ENCODE measurements around the gene FUCA1. TPM values are rescaled to one million over a fixed set of nuclear protein-coding genes. Genes with fewer than 3 reads are reported as not detected.
"Not testable (repeated sequence)": the region's sequence is repeated elsewhere in the genome, so short reads cannot be mapped to it uniquely, and the experiment has no call there.

Gene FUCA1
- polyA plus RNA-seq, result 10 to 100 TPM; 13.8 to 17.1 (median 14.5) TPM

DNA sequence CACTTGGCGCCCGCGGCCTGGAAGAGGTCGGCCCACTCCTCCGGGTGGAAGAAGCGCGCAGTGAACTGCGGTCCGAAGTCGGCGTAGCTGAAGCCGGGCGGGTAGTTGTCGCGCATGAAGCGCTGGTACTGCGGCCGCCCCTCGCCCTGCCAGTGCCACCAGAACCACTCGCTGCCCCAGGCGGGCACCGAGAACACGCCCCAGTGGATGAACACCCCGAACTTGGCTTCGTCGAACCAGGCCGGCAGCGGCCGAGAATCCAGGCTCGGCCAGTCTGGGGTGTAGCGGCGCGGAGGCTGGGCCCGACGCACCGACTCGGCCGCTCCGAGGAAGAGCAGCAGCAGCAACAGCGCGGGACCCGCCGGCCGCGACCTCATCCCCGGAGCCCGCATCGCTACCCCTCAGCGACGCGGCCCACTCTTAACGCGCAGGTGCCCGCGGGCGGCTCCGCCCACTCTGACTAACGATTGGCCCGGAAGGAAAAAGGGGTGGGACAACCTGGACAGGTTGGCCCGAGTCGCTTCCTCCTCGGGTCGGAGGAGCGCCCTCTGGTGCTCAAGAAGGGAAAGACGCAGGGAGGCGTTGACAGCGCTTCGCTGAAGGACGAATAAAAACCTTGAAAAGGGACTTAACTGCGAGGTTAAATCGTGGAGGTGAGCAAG, at the start of gene FUCA1:
Gene FUCA1, minus strand, starts transcription at position 396 of the 662 bp plus-strand sequence. Its CDS starts 4 bp downstream, at position 392.
- WGBS, 3 donors, result 0 to 1% (median 1%) methylated on average over 59 to 71 of the region's 71 CpGs

GRCh38 chr1:23916209-23917131, 48.4 kb upstream of the FUCA1 start:
- WGBS, 3 donors, result 31 to 49% (median 42%) methylated on average over 12 of the region's 12 CpGs
- H3K27ac ChIP-seq (ENCODE audit: low read depth, low read length), result no peak overlapping the region

More for the DNA sequence above, at the start of gene FUCA1:
- no peak within 1 kb of the TSS for H3K27ac ChIP-seq (ENCODE audit: low read depth, low read length)

DNA sequence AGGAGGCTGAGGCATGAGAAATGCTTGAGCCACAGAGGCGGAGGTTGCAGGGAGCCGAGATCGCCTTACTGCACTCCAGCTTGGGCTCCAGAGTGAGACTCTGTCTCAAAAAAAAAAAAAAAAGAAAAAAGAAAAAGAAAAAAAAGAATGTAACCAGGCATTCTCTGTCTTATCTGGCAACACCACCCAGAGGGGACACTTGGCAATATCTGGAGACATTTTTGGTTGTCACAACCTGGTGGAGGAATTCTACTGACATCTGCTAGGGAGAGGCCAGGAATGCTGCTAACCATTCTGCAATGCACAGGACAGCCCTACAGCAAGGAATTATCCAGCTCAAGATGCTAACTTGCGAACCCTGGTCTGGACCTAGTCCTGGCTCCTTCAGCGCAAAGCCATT, 47.4 kb upstream of the FUCA1 start:
- no peak overlapping the region for H3K27ac ChIP-seq (ENCODE audit: low read depth, low read length)
- WGBS, 3 donors, result 96 to 99% (median 97%) methylated on average over 5 of the region's 5 CpGs

DNA sequence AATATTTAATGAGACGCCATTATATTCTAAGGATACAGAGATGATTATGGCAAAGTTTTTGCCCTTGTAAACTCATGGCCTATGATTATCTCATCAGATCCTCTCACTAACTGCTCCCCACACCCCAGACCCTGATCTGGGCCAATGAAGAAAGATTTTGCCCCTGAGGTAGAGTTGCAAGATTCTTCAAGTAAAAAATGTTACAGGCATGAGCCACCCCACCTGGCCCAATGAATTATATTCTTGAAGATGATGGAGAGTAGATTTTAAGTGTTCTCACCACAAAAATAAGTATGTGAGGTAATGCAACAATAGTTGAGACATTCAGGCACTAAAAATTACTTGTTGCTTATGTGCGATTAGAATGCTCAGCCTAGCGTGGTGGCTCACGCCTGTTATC, 46.8 kb upstream of the FUCA1 start:
- no peak overlapping the region for H3K27ac ChIP-seq (ENCODE audit: low read depth, low read length)
- WGBS, 3 donors, result 97 to 98% (median 98%) methylated on average over 4 of the region's 4 CpGs

DNA sequence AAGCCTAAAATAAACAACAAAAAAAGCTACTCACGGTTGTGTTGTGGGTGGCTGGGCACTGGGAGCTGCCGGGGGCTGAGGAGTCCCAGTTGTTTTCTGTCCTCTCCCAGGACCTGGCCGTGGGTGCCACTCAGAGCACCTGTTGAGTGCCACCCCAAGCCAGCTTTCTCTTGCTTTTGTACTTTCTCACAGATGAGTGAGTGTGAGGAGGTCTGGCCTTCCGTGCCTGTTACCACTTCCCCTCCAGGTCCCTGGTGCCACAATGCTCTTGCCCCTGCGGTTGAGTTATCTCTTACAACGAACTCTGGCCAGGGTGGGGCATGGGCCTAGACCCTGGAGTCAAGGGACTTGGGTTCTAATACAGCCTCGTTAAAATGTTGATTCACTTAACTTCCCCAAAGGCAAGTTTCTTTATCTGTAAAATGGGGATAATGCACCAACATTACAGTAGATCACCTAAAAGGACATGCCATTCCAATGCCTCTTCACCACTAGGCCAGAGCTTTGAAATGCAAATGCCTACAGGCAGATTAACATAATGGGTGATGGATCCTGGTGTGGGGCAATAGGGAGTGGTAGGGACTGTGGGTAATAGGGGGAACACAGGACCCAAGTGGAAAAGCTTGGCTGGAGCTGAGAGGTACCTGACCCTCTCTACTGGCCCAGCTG, 45.3 kb upstream of the FUCA1 start, which contains the start of gene CNR2:
Gene CNR2, minus strand, starts transcription at position 151 of the 669 bp plus-strand sequence. CDS start 37,745 bp downstream, outside the sequence.
- no peak within 1 kb of the TSS for H3K27ac ChIP-seq (ENCODE audit: low read depth, low read length)
- 47 to 77% (median 63%) methylated on average over 7 of the region's 7 CpGs for WGBS, 3 donors

DNA sequence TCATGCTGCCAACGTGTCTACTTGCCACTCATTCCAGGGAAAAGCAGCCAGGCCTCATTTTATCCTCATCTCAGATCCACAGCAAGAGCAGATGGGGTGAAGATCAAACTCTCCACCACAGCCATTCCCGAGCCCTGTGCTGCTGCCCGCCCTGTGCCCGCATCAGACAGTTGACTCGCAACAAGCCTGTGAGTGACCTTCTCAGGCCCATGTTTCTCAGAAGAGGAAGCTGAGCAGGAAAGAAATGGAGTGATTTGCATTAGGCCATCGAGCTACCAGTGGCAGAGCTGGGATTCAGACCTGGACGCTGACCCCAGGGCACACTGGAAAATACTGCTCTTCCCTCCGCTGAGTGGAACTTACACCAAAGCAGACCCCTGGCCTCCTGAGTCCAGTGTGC, 43.8 kb upstream of the FUCA1 start:
- 77 to 82% (median 80%) methylated on average over 8 of the region's 8 CpGs for WGBS, 3 donors
- no peak overlapping the region for H3K27ac ChIP-seq (ENCODE audit: low read depth, low read length)

DNA sequence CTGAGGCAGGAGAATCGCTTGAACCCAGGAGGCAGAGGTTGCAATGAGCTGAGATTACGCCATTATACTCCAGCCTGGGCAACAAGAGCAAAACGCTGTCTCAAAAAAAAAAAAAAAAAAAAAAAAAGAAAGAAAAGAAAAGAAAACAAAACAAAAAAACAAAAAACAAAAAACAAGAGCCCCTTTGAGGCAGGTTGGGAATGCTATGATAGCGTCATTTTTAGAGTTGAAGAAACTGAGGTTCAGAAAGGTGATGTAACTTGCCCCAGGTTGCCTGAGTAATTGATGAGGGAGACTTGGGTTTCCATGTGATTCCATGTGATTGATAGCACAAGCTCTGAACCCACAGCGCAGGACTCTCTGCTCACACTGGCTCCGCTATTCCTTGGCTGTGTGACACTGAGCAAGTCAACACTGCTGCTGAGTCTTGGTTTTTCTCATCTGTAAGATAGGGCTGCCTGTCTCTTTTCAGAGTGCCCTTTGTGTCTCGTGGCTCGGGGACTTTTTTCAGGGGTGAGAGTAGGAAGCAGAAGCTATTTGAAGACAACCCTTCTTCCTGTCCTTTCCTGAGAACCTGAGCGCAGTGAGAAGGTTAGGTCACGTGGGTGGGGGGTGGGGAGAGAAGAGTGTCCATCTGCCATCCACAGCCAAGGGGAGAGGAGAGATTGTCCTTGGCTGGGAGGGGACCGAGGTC, 42.6 kb upstream of the FUCA1 start:
- WGBS, 3 donors, result 65 to 72% (median 66%) methylated on average over 11 of the region's 11 CpGs
- no peak overlapping the region for H3K27ac ChIP-seq (ENCODE audit: low read depth, low read length)

DNA sequence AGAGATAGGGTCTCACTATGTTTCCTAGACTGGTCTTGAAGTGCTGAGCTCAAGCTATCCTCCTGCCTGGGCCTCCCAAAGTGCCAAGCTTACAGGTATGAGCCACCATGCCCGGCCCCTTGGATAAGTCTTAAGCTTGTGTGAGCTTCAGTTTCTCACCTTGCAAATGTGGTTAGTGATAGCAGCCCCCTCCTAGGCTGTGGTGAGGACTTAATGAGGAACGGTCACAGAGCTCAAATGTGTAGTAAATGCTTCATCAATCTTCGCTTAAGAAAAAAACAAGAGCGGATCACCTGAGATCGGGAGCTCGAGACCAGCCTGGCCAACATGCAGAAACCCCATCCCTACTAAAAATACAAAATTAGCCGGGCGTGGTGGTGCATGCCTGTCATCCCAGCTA, 42.1 kb upstream of the FUCA1 start:
- H3K27ac ChIP-seq (ENCODE audit: low read depth, low read length), result no peak overlapping the region
- WGBS, 3 donors, result 92 to 94% (median 92%) methylated on average over 8 of the region's 8 CpGs

GRCh38 chr1:23909412-23909811, 41.3 kb upstream of the FUCA1 start:
- H3K27ac ChIP-seq (ENCODE audit: low read depth, low read length), result no peak overlapping the region
- 62 to 80% (median 67%) methylated on average over 10 of the region's 10 CpGs for WGBS, 3 donors

DNA sequence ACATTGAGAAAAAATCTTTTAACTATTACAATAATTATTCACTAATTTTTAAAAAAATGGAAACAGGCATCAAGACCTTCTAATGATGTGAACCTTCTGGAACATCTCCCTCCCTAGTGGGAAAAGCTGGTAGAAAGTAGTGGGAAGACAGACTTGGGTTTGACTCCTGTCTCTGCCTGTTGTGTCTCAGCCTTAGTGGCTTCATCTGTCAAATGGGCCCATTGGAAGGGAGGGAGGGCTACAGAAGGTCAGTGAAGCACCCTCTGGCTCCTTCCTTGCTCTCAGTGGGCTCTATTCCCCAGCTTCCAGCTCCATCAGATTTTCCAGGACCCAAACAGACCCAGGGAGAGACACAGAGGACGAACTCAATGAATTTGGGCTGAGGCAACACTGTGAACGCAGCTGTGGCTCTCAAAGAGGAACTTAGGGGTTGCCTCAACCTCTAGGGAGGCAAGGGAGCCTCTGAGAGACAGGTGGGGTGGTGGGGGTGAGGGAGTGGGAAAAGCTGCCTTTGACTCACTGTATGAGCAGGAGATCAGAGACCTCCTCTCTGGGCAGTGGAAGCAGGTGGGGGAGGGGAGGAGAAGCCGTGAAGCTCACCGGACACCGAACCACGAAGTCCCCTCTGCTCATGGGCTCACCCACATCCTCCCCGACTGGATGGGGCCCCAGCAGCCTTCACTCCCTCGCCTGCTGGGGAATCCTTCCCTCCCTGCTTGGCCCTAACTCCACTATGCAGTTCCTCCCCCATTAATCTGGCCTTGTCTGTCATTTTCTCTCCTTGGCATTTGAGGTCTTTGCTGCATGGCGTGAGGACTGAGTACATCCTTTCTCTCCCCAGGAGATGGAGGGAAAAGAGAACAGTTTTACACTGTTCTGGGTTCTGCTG, 40.6 kb upstream of the FUCA1 start:
- 13 to 49% (median 26%) methylated on average over 9 of the region's 9 CpGs for WGBS, 3 donors
- no peak overlapping the region for H3K27ac ChIP-seq (ENCODE audit: low read depth, low read length)

DNA sequence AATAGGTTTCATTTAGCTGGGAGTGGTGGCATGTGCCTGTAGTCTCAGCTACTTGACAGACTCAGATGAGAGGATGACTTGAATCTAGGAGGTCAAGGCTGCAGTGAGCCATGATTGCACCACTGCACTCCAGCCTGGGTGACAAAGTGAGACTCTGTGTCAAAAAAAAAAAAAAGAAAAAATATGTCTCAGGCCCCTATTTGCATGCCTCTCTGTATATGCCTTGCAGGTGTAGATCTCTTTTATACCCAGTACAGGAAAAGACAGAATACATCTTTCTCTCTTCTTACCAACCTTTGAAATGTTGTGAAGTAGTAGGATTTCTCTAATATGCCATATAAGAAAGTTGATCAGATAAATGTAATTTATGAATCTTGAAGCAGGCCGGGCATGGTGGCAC, 38.6 kb upstream of the FUCA1 start:
- 78 to 95% (median 83%) methylated on average over 1 of the region's 1 CpG for WGBS, 3 donors
- H3K27ac ChIP-seq (ENCODE audit: low read depth, low read length), result no peak overlapping the region

DNA sequence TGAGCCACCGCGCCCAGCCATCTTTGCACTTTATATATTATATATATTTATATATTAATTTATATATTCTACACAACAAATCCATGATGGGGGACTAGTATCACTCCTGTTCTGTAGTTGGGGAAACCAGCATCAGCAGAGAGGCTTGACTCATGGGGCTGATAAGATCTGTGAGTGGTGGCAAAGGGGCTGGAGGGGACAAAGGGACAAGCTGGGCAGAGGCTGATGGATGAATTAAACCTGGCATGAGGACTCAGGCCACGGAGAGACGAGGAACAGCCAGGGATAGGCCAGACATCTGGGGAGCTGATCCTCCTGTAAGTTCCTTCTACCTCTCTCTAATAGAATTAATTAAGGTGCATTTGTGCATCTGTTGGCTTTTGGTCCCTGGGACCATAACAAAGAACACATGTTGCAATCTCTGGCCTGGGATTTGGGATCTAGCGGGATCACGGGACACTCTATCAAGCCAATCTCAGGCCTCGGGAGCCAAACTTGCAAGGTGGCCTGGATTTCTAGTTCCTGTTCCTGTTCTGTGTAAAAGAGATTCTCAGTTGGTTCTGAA, 37.5 kb upstream of the FUCA1 start:
- no peak overlapping the region for H3K27ac ChIP-seq (ENCODE audit: low read depth, low read length)

DNA sequence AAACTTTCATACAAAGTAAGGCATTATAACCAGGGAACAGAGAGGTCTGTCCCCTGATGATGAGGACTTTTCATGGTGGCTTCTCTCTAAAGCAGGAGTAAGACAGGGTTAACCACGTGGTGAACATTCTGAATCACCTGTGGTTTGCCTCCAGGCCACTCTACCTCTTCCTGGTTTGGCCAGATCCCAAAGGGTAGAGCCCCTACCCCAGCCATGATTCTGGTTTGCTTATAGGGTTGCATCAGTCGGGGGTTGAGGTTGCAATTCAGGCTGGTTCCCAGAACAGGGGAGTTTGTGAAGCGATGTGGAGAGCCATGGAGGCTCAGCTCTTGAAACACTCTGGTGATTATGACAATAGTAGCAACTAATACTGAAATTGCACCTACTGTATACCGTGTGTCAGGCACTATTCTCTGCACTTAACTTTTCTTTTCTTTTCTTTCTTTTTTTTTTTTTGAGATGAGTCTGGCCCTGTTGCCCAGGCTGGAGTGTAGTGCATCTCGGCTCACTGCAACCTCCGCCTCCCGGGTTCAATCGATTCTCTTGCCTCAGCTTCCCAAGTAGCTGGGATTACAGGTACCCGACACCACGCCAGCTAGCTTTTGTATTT, 36.8 kb upstream of the FUCA1 start:
- WGBS, 3 donors, result 82 to 87% (median 83%) methylated on average over 10 of the region's 10 CpGs
- no peak overlapping the region for H3K27ac ChIP-seq (ENCODE audit: low read depth, low read length)

More for the DNA sequence above, 37.5 kb upstream of the FUCA1 start:
- 83 to 92% (median 90%) methylated on average over 7 of the region's 7 CpGs for WGBS, 3 donors

GRCh38 chr1:23903754-23904153, 35.7 kb upstream of the FUCA1 start:
- no peak overlapping the region for H3K27ac ChIP-seq (ENCODE audit: low read depth, low read length)
- 75 to 80% (median 78%) methylated on average over 6 of the region's 6 CpGs for WGBS, 3 donors

DNA sequence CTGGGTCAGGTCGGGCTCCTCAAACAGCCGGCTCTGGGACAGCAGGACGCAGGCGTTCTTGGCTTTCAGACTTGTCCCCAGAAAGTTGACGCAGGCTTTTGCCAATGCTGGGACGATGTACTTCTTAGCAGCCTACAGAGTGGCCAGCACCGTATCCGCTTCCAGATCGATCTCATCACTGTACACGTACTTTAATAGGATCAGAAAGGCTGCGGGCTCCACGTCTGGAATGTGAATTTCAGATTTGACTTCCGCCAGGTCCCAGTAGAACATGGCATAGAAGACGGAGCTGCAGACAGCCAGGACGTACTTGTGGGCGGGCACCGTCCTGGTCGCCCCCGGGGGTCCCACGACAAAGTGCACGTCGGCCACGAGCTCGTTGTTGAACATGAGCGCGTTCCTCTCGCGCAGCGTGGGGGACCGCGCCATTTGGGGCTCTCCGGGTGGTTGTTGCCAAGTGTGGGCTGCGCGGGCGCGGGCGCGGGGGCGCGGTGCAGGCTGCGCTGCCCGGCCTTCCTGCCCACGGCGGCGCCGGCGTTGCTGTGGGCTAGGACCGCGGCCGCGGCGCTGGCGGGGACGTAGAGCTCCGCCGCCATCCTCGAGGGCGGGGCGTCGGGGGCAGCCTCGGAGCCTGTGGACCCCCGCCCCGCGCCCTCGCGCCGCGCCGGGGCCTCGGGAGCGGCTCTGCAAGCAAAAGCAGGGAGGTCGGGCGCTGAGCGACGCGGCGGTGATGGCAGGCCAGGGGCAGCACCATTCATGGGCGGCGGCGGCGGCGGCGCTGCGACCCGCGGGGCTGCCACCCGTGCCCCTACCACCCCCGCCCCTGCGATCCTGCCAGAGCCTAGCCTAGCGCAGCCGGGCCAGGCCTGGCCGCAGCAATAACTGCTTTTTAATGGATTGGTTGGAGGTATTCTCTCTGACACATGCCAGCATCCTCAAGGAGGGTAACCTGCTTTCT, 34.5 kb upstream of the FUCA1 start:
- no peak overlapping the region for H3K27ac ChIP-seq (ENCODE audit: low read depth, low read length)
- WGBS, 3 donors, result 19 to 22% (median 21%) methylated on average over 72 to 92 of the region's 92 CpGs

DNA sequence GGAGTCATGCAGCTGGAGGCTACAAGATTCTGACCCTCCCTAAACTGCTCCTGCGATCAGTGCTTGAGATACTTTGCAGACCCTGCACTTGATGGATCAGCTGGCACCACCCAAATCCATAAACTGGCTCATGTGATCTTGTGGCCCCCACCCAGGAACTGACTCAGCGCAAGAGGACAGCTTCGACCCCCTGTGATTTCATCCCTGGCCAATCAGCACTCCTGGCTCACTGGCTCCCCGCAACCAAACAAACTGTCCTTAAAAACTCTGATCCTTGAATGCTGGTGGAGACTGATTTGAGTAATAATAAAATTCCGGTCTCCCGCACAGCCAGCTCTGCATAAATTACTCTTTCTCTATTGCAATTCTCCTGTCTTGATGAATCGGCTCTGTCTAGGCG, 31.9 kb upstream of the FUCA1 start:
- 63 to 76% (median 63%) methylated on average over 8 of the region's 8 CpGs for WGBS, 3 donors
- not testable (repeated sequence) for H3K27ac ChIP-seq (ENCODE audit: low read depth, low read length)

Data from adipose tissue (tissue), 3 donors.